Superior temporal gyrus (tissue), 1 donor: ENCODE measurements around the gene SORCS2.

Source experiments
- DNase-seq: peaks from one replicate; pipeline ENCODE4 v3.0.0-alpha.2; 2016; ENCODE audit errors: extremely low spot score

Gene SORCS2

GRCh38 chr4:7267829-7268228 lies 75.5 kb downstream of the SORCS2 start:
- no peak for DNase-seq

- no peak for DNase-seq
Observed at GRCh38 chr4:7268941-7269340, 76.6 kb downstream of the SORCS2 start.

- DNase-seq = no peak
Observed at GRCh38 chr4:7270121-7270520, 77.8 kb downstream of the SORCS2 start.

- no peak for DNase-seq
Observed at GRCh38 chr4:7272404-7272803, 80.1 kb downstream of the SORCS2 start.

GRCh38 chr4:7273738-7274297 lies 81.5 kb downstream of the SORCS2 start:
- no peak for DNase-seq

GRCh38 chr4:7275067-7275466 lies 82.7 kb downstream of the SORCS2 start:
- DNase-seq = no peak

- no peak for DNase-seq
Observed at GRCh38 chr4:7275490-7276154, 83.3 kb downstream of the SORCS2 start.

GRCh38 chr4:7276515-7276914 lies 84.2 kb downstream of the SORCS2 start:
- no peak for DNase-seq

GRCh38 chr4:7278071-7278765 lies 85.9 kb downstream of the SORCS2 start:
- no peak for DNase-seq

GRCh38 chr4:7278981-7279380 lies 86.6 kb downstream of the SORCS2 start:
- no peak for DNase-seq

- no peak for DNase-seq
Observed at GRCh38 chr4:7279902-7280301, 87.6 kb downstream of the SORCS2 start.

GRCh38 chr4:7280926-7281690 lies 88.8 kb downstream of the SORCS2 start:
- no peak for DNase-seq

GRCh38 chr4:7281691-7282665 lies 89.6 kb downstream of the SORCS2 start:
- no peak for DNase-seq

GRCh38 chr4:7282786-7283440 lies 90.6 kb downstream of the SORCS2 start:
- DNase-seq = no peak

- DNase-seq = no peak
Observed at GRCh38 chr4:7285244-7286094, 93.1 kb downstream of the SORCS2 start.

- DNase-seq = no peak
Observed at GRCh38 chr4:7286170-7286569, 93.8 kb downstream of the SORCS2 start.

- DNase-seq = no peak
Observed at GRCh38 chr4:7286798-7287197, 94.5 kb downstream of the SORCS2 start.

GRCh38 chr4:7287274-7287917 lies 95.1 kb downstream of the SORCS2 start:
- no peak for DNase-seq

- DNase-seq = no peak
Observed at GRCh38 chr4:7287918-7288280, 95.6 kb downstream of the SORCS2 start.
